Breast epithelium (tissue), 3 donors: ENCODE data around the gene MAP3K1.
A peak's percentile ranks its signal among the peaks of the same experiment; 100 is the strongest.

ENCODE experiments used
- CTCF ChIP-seq, 3 donors: fragments of 450-650 bp; IDR thresholded peaks; one replicate each; pipeline ENCODE4 v1.5.1; 2016 to 2017; ENCODE audit warnings: antibody characterized with exemption in 3 of 3, mild to moderate bottlenecking in 3 of 3, moderate library complexity in 3 of 3
- POLR2AphosphoS5 ChIP-seq, 3 donors: sonication (generic); formaldehyde crosslinking; IDR thresholded peaks; one replicate each; pipeline ENCODE4 v1.6.1; 2017; ENCODE audit warnings: antibody characterized with exemption in 3 of 3

- TF ChIP-seq POLR2AphosphoS5 (IDR thresholded peaks at IDR 0.05), result peak; percentile 80 to 91 (median 84)
- no peak for TF ChIP-seq CTCF (IDR thresholded peaks at IDR 0.05)
Observed at GRCh38 chr5:56909294-56910209, 94.2 kb downstream of the MAP3K1 start, which contains the start of gene SETD9.
